GM12874 (cell line): ENCODE data around the gene ELL2.

Experiments
- TF ChIP-seq, protein P1 (sequence below): IDR thresholded peaks from 2 replicates; pipeline ENCODE4 v1.5.1; 2011; ENCODE audit warnings: low read depth, mild to moderate bottlenecking, control low read depth, low read length, moderate library complexity; ENCODE audit not compliant: insufficient read depth

Gene ELL2

DNA sequence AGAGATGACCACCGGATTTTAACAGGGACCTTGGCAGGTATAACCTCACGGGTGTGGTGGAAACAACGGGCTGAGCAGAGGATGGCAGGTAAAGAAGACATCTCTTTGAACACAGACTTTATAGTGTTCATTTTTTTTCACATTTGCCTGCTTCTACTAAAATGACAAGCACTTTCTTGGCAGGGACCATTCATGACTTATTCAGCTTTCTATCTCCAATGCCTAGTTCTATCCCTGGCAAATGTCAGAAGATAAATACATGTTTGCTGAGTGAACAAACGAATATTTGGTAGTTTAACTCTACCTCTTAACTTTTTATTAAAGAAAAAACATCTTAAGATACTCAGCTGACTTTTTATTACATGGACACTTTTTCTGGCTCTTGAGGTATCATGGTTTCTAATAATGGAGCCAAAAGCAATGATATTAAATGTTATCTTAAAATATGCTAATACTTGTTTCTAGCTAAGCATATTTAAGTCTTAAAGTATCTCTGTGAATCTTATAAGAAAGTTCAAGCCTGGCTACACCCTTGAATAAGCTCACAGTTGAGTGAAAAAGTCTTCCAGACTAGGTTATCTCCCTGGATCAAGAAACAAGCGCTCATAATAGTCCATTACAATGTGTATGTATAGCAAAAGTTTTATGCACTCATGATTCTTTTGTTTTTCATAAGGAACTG, 8.5 kb downstream of the ELL2 start:
- TF ChIP-seq, protein P1, sequence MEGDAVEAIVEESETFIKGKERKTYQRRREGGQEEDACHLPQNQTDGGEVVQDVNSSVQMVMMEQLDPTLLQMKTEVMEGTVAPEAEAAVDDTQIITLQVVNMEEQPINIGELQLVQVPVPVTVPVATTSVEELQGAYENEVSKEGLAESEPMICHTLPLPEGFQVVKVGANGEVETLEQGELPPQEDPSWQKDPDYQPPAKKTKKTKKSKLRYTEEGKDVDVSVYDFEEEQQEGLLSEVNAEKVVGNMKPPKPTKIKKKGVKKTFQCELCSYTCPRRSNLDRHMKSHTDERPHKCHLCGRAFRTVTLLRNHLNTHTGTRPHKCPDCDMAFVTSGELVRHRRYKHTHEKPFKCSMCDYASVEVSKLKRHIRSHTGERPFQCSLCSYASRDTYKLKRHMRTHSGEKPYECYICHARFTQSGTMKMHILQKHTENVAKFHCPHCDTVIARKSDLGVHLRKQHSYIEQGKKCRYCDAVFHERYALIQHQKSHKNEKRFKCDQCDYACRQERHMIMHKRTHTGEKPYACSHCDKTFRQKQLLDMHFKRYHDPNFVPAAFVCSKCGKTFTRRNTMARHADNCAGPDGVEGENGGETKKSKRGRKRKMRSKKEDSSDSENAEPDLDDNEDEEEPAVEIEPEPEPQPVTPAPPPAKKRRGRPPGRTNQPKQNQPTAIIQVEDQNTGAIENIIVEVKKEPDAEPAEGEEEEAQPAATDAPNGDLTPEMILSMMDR, result no peak

DNA sequence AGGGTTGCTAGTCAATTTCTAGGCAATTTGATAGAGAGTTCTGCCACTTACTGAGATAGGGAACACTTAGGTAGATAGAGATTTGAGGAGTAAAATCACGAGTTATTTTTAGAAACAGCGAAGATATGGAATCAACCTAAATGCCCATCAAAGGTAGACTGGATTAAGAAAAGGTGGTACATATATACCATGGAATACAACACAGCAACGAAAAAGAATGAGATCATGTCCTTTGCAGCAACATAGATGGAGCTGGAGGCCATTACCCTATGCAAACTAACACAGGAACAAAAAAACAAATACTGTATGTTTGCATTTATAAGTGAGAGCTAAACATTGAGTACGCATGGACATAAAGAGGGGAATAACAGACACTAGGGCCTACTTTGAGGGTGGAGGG, 9.7 kb downstream of the ELL2 start:
- TF ChIP-seq, protein P1, result no peak

DNA sequence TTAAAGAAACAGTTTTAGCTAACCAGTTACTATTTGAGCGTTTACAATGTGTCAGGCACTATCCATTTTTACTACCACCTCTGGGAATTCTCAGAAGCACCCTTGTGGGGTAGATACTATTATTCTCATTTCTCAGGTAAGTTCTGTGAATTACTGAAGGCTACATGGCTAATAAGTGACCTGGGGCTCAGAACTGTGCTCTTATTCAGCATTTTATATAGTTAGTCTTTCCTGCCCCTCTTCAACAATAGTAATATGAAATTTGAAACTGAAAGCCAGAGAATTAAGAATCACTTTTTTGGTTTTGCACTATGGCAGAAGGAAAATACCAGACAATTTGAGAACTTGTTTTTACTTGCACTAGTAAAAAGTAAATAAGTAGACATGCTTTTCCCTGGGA, 11.8 kb downstream of the ELL2 start:
- TF ChIP-seq, protein P1, result no peak

DNA sequence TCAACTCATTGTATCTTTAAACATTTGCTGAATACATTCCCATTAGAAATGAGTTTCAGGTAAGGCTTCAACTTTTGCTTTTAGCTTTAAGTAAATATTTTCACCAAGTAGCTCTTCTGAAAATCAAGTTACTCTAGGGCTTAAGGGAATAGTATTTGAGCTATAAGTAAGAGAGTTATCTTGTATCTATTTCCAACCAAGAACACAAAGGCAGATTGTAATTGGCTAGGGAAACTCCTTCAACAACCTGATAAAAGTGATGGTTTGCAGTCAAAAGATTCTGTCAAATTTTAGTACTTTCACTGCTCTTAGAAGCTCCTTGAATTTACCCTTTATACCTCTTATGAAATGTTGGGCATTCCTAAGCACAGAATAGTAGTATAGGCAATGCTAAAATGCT, 13.0 kb downstream of the ELL2 start:
- TF ChIP-seq, protein P1, result no peak

DNA sequence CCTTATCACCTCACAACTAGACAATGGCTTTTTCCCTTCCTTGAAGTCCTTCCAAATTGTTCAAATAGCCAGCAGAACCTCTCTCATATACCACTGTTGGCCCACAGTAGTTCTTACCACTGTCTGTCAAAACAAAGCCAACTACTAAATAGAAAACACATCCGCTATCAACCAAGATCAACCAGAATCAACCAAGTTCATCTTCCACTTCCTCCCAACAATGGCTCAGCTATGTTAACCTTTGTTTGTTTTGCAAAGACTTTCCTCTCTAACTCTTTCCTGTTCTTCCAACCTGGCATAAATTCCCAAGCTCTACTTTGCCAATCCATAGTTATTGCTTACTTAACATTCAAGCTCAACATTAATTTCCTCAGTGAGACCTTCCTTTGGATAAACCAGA, 15.2 kb downstream of the ELL2 start:
- TF ChIP-seq, protein P1, result no peak

DNA sequence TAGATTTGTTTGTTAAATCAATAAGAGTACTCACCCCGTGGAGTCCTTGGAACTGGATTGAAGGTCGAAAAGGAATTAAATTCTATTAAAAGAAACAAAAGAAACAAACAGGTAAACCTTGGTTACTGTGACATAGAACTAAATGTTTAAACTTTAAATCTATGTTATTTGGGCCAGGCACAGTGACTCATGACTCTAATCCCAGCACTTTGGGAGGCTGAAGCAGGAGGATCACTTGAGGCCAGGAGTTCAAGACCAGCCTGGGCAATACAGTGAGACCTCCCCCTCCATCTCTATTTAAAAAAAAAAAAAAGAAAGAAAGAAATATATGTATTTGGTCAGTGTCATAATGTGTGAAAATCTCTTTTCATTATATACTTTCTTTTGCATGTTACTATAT, 18.7 kb downstream of the ELL2 start:
- TF ChIP-seq, protein P1, result no peak

DNA sequence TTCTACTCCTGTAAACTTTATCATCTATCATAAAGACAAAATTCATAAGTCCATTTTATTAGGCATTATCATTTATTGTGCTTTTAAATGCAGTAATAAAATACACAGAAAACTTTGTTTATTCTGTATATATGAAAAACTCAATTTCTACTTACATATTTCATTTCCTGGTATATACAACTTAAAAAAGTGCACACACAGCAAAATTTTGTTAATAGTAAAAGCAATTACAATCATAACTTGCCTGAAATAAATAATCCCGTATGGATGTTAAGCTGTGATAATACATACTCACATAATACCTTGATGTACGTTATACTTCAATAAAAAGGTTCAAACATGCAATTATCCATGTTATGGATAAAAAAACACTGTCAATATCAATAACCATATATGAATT, 19.2 kb downstream of the ELL2 start:
- TF ChIP-seq, protein P1, result no peak

DNA sequence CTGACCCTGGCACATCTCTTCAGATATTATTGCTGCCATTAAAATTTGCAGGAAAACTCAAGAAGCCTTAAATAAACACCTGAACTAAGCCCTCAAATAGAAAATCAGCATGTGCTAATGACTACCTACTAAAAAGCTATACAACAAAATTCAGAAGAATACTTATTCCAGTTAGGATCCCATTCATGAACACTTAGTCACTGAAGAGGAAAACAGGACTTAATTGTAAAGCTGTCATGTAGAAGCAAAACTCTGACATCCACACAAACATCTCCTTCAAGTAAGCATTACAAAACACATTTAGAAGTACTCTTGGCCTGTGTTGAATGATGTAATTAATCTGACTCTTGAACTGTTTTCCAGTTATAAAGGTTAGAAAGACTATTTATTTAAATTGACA, 19.9 kb downstream of the ELL2 start:
- TF ChIP-seq, protein P1, result no peak
